Measurements from ENCODE around the gene NOX4.

NOX4 gene

GRCh38 chr11:89490602-89490980, 584 bp downstream of the NOX4 start:
- Histone ChIP-seq H3K4me2 (no peak overlapping the region), H3K4me3 (IDR thresholded peaks at IDR 0.05; ENCODE audit: insufficient read depth, low read depth, low read length) (no peak overlapping the region), H3K9ac (no peak overlapping the region), H3K27me3 (ENCODE audit: insufficient read depth, low read depth) (no peaks in the 10 kb centered on the region), H3K27ac (no peak overlapping the region), H4K20me1 (ENCODE audit: insufficient read depth) (no peaks in the 10 kb centered on the region), H3K4me1 (ENCODE audit: low read depth, poor library complexity, severe bottlenecking) (no peaks in the 10 kb centered on the region), H3K36me3 (ENCODE audit: insufficient read depth) (no peaks in the 10 kb centered on the region), H2AFZ (ENCODE audit: low read depth) (no peak overlapping the region), H3K79me2 (ENCODE audit: insufficient read depth, low read depth) (no peaks in the 10 kb centered on the region)
- no peak for TF ChIP-seq CTCF (conservative IDR thresholded peaks at IDR 0.05; ENCODE audit: low read depth, low read length)

- H3K4me3 ChIP-seq (IDR thresholded peaks at IDR 0.05; ENCODE audit: insufficient read depth, low read depth, low read length): no peak overlapping the region
- H2AFZ ChIP-seq (ENCODE audit: low read depth): no peak overlapping the region
- no peak overlapping the region for H3K27ac ChIP-seq
- H4K20me1 ChIP-seq (ENCODE audit: insufficient read depth): no peaks in the 10 kb centered on the region
- no peaks in the 10 kb centered on the region for H3K27me3 ChIP-seq (ENCODE audit: insufficient read depth, low read depth)
- no peaks in the 10 kb centered on the region for H3K36me3 ChIP-seq (ENCODE audit: insufficient read depth)
- TF ChIP-seq CTCF (conservative IDR thresholded peaks at IDR 0.05; ENCODE audit: low read depth, low read length): no peak
- H3K4me2 ChIP-seq: no peak overlapping the region
- H3K9ac ChIP-seq: no peak overlapping the region
- H3K79me2 ChIP-seq (ENCODE audit: insufficient read depth, low read depth): no peaks in the 10 kb centered on the region
- no peaks in the 10 kb centered on the region for H3K4me1 ChIP-seq (ENCODE audit: low read depth, poor library complexity, severe bottlenecking)
These were observed 1.2 kb downstream of the NOX4 start for GRCh38 chr11:89489930-89490329.

- H3K4me3 ChIP-seq (IDR thresholded peaks at IDR 0.05; ENCODE audit: insufficient read depth, low read depth, low read length): no peak overlapping the region
- H3K4me2 ChIP-seq: no peak overlapping the region
- no peaks in the 10 kb centered on the region for H3K27me3 ChIP-seq (ENCODE audit: insufficient read depth, low read depth)
- no peak overlapping the region for H2AFZ ChIP-seq (ENCODE audit: low read depth)
- no peak overlapping the region for H3K9ac ChIP-seq
- H3K79me2 ChIP-seq (ENCODE audit: insufficient read depth, low read depth): no peaks in the 10 kb centered on the region
- no peaks in the 10 kb centered on the region for H3K36me3 ChIP-seq (ENCODE audit: insufficient read depth)
- no peak for TF ChIP-seq CTCF (conservative IDR thresholded peaks at IDR 0.05; ENCODE audit: low read depth, low read length)
- no peaks in the 10 kb centered on the region for H3K4me1 ChIP-seq (ENCODE audit: low read depth, poor library complexity, severe bottlenecking)
- no peak overlapping the region for H3K27ac ChIP-seq
- no peaks in the 10 kb centered on the region for H4K20me1 ChIP-seq (ENCODE audit: insufficient read depth)
These were observed 4.2 kb downstream of the NOX4 start for GRCh38 chr11:89487016-89487415.

- Histone ChIP-seq H2AFZ (ENCODE audit: low read depth) (no peak overlapping the region), H3K27ac (no peak overlapping the region), H3K79me2 (ENCODE audit: insufficient read depth, low read depth) (no peaks in the 10 kb centered on the region), H3K27me3 (ENCODE audit: insufficient read depth, low read depth) (no peaks in the 10 kb centered on the region), H4K20me1 (ENCODE audit: insufficient read depth) (no peaks in the 10 kb centered on the region), H3K4me3 (IDR thresholded peaks at IDR 0.05; ENCODE audit: insufficient read depth, low read depth, low read length) (no peak overlapping the region), H3K4me1 (ENCODE audit: low read depth, poor library complexity, severe bottlenecking) (no peaks in the 10 kb centered on the region), H3K4me2 (no peak overlapping the region), H3K9ac (no peak overlapping the region), H3K36me3 (ENCODE audit: insufficient read depth) (no peaks in the 10 kb centered on the region)
- TF ChIP-seq CTCF (conservative IDR thresholded peaks at IDR 0.05; ENCODE audit: low read depth, low read length): no peak
These were observed 6.3 kb downstream of the NOX4 start for GRCh38 chr11:89484896-89485295.

GRCh38 chr11:89477175-89477574, 14.0 kb downstream of the NOX4 start:
- Histone ChIP-seq H3K4me3 (IDR thresholded peaks at IDR 0.05; ENCODE audit: insufficient read depth, low read depth, low read length) (no peak overlapping the region), H3K36me3 (ENCODE audit: insufficient read depth) (no peaks in the 10 kb centered on the region), H3K9ac (no peak overlapping the region), H3K4me2 (no peak overlapping the region), H4K20me1 (ENCODE audit: insufficient read depth) (no peaks in the 10 kb centered on the region), H3K27ac (no peak overlapping the region), H2AFZ (ENCODE audit: low read depth) (no peak overlapping the region), H3K27me3 (ENCODE audit: insufficient read depth, low read depth) (no peaks in the 10 kb centered on the region), H3K4me1 (ENCODE audit: low read depth, poor library complexity, severe bottlenecking) (no peaks in the 10 kb centered on the region), H3K79me2 (ENCODE audit: insufficient read depth, low read depth) (no peaks in the 10 kb centered on the region)
- no peak for TF ChIP-seq CTCF (conservative IDR thresholded peaks at IDR 0.05; ENCODE audit: low read depth, low read length)

Data from KMS-11 (cell line).